Lung (tissue), 12 donors: ENCODE measurements around the gene CPLANE2. TPM values are rescaled to one million over a fixed set of nuclear protein-coding genes. Genes with fewer than 3 reads are reported as not detected.
A peak's percentile ranks its signal among the peaks of the same experiment; 100 is the strongest.

Experiments
- ATAC-seq: fragments of 200-7000 bp; cut with Tn5 transposase; one replicate; pipeline ENCODE4 v1.9.1; 2020; ENCODE audit warnings: moderate number of reproducible peaks; ENCODE audit not compliant: insufficient read depth, low FRiP score
- DNase-seq, 3 donors: peaks; one replicate each; pipeline ENCODE4 v3.0.0-alpha.2; 2013 to 2017
- H3K27ac ChIP-seq, 2 donors: one replicate each; pipeline ENCODE4 v1.5.1; 2013; ENCODE audit warnings: mild to moderate bottlenecking in 2 of 2, moderate library complexity in 2 of 2, control low read depth in 1 of 2, inconsistent platforms in 1 of 2, low read depth in 1 of 2, low read length in 1 of 2
- H3K27me3 ChIP-seq, 3 donors: one replicate each; pipeline ENCODE4 v1.5.1; 2013; ENCODE audit warnings: low read length in 2 of 3; ENCODE audit not compliant: control insufficient read depth in 3 of 3, insufficient read depth in 3 of 3
- H3K36me3 ChIP-seq, 4 donors: one replicate each; pipeline ENCODE4 v1.5.1; 2013; ENCODE audit warnings: low read length in 4 of 4, mild to moderate bottlenecking in 1 of 4, moderate library complexity in 1 of 4; ENCODE audit not compliant: control insufficient read depth in 4 of 4, insufficient read depth in 4 of 4
- H3K4me1 ChIP-seq, 5 donors: one replicate each; pipeline ENCODE4 v1.5.1; 2013; ENCODE audit warnings: low read length in 5 of 5, mild to moderate bottlenecking in 2 of 5, moderate library complexity in 1 of 5; ENCODE audit not compliant: control insufficient read depth in 5 of 5, insufficient read depth in 5 of 5
- H3K4me3 ChIP-seq: one replicate; pipeline ENCODE4 v1.5.1; 2013; ENCODE audit warnings: mild to moderate bottlenecking, control low read depth, moderate library complexity
- H3K9ac ChIP-seq, 2 donors: one replicate each; pipeline ENCODE4 v1.5.1; 2013; ENCODE audit warnings: low read length in 2 of 2, control low read depth in 1 of 2; ENCODE audit not compliant: insufficient read depth in 1 of 2
- H3K9me3 ChIP-seq, 4 donors: one replicate each; pipeline ENCODE4 v1.5.1; 2013; ENCODE audit warnings: low read length in 3 of 4, mild to moderate bottlenecking in 1 of 4, moderate library complexity in 1 of 4; ENCODE audit not compliant: control insufficient read depth in 4 of 4, insufficient read depth in 3 of 4
- CTCF ChIP-seq: IDR thresholded peaks from 2 replicates; pipeline ENCODE4 v1.5.1; 2012; ENCODE audit warnings: mild to moderate bottlenecking; ENCODE audit errors: control extremely low read depth, extremely low read depth
- WGBS, 2 donors: extraction: QIAGEN DNeasy Blood & Tissue Kit; methylation state at CpG; one replicate each; pipeline ENCODE4 v1.1.7; 2013; 5-methylcytosine and 5-hydroxymethylcytosine counted together
- polyA plus RNA-seq, 2 donors: library from polyadenylated mRNA; stranded (reverse); fragments of 200-250 nt; gene quantifications; one replicate each; pipeline ENCODE4 v1.2.1, GENCODE V29; 2013
- total RNA-seq, 2 donors: library from RNA; depleted of rRNA in 1 of 2; stranded (reverse); fragments of >200 nt in 1 of 2; gene quantifications; one replicate each; pipeline ENCODE4 v1.2.1, GENCODE V29; 2014 to 2021
- donor health status: control.
- donor health status: control.
- donor health status: Bipolar disorder and iron deficiency.
- donor health status: healthy.
- donor health status: DM: yes; HTN: yes; CAD: no.

The CPLANE2 gene
- total and polyA plus RNA-seq, 4 donors, result 4.5 to 13.7 (median 5.6) TPM

DNA sequence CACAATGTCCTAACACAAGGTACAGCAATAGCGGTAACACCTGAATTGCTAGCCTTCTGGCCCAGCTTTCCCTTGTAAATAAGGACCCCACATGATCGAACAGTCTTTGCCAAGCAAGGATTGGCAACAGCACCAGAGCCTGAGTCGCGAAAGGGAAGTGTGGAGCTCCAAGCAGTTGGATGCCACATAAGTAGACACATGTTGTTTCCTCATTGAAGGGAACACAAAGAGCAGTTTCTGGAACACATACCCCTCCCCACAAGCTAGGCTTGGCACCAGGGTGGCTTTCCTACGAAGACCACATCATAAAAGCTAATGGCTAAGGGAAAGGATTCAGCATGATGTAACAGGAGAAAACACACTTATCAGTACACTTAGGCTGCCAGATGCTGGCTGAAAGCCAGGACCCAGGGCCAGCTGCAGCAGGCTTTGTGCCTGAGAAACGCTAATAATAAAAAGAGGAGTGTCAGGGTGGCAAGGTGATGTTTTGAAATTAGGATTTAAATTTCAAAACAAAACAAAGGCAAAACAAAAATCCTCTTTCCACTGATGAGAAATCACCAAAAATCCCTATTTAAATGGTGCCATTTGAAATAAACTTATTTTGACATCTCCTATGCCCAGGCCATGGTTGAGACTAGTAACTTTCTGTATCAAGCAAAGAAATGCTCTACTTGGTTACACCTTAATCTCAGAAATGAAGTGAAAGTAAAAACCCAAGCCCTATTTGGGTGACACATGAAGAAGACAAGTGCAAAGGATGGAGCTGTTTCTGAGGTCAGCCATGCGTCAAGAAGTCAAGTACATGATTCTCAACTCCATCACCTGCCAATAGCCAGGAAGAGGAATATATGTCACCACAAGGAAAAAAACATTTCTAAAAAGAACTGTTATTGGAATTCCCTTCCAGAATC lies 11.9 kb upstream of the CPLANE2 start:
- Histone ChIP-seq H3K36me3 (peaks cover 10 to 18% (median 17%) of the 10 kb centered on the region in 4 donors), H3K27me3 (no peaks in the 10 kb centered on the region), H3K9me3 (no peaks in the 10 kb centered on the region), H3K9ac (no peak overlapping the region), H3K4me1 (peaks cover 11 to 40% (median 27%) of the 10 kb centered on the region in 5 donors), H3K4me3 (no peak overlapping the region), H3K27ac (peak overlapping the region; percentile 58 to 79)
- no peak for TF ChIP-seq CTCF
- DNase-seq, result peak; percentile 85 to 92 (median 90)
- no peak for ATAC-seq
- 18 to 19% methylated on average over 7 of the region's 7 CpGs for WGBS, 2 donors

DNA sequence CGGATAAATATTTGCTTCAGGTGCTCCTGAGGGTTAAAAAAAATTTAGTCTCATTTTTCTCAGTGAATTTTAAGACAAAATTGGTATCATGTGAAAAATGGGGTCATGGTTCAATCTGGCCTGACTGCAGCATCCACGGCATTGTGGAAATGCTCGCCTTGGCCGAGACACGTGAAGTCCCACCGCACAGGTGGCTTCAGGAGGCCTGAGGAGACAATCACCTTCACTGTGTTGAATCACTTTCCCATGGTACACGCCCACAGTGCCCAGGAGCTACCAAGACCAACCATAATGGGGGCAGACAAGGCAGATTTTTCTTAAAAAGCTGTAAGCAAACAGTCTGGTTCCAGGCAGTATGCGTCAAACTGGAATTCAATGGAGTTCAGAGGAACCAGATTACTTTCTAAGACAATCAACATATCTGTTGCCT lies 11.0 kb upstream of the CPLANE2 start:
- DNase-seq (peak in 1 of 3 donors; percentile 16), ATAC-seq (no peak)
- TF ChIP-seq CTCF, result no peak
- H3K27me3 ChIP-seq, result no peaks in the 10 kb centered on the region
- H3K4me3 ChIP-seq, result no peak overlapping the region
- peaks cover 11 to 40% (median 27%) of the 10 kb centered on the region in 5 donors for H3K4me1 ChIP-seq
- H3K9ac ChIP-seq, result no peak overlapping the region
- WGBS, 2 donors, result 91 to 94% methylated on average over 8 of the region's 8 CpGs
- peaks cover 10 to 17% (median 14%) of the 10 kb centered on the region in 4 donors for H3K36me3 ChIP-seq
- H3K27ac ChIP-seq, result peak overlapping the region; percentile 12 to 79
- no peaks in the 10 kb centered on the region for H3K9me3 ChIP-seq

- WGBS, 2 donors, result 67 to 75% methylated on average over 2 of the region's 2 CpGs
- TF ChIP-seq CTCF, result no peak
- peaks cover 11 to 40% (median 27%) of the 10 kb centered on the region in 5 donors for H3K4me1 ChIP-seq
Measured at GRCh38 chr1:16247441-16247840, 10.5 kb upstream of the CPLANE2 start.

More at GRCh38 chr1:16247441-16247840, 10.5 kb upstream of the CPLANE2 start:
- Histone ChIP-seq H3K4me3 (no peak overlapping the region), H3K9ac (peak overlapping the region in 1 of 2 donors; percentile 59), H3K27me3 (no peaks in the 10 kb centered on the region), H3K27ac (peak overlapping the region in 1 of 2 donors; percentile 54), H3K9me3 (no peaks in the 10 kb centered on the region), H3K36me3 (peaks cover 9 to 17% (median 11%) of the 10 kb centered on the region in 4 donors)
- ATAC-seq, result no peak
- DNase-seq, result peak in 2 of 3 donors; percentile 58 to 67
